IPS DF 19.7 (cell line): ENCODE data around the gene PWWP2A.
A peak's percentile ranks its signal among the peaks of the same experiment; 100 is the strongest.

Experiments used
- DNase-seq: peaks from one replicate; pipeline ENCODE4 v3.0.0-alpha.2; 2013; ENCODE audit warnings: low read depth, low spot score

The PWWP2A gene

GRCh38 chr5:160133071-160133917 is 14.0 kb upstream of the PWWP2A start:
- peak; percentile 83 for DNase-seq

GRCh38 chr5:160129841-160130240 is 10.6 kb upstream of the PWWP2A start:
- no peak for DNase-seq

- DNase-seq = no peak
Measured at GRCh38 chr5:160128632-160129031, 9.4 kb upstream of the PWWP2A start.

- DNase-seq = no peak
Measured at GRCh38 chr5:160119905-160120266, 636 bp upstream of the PWWP2A start.

- DNase-seq = no peak
Measured at GRCh38 chr5:160118349-160119141, 705 bp downstream of the PWWP2A start.

GRCh38 chr5:160116991-160117390 is 2.3 kb downstream of the PWWP2A start:
- no peak for DNase-seq

GRCh38 chr5:160108124-160108523 is 11.1 kb downstream of the PWWP2A start:
- DNase-seq = no peak

- no peak for DNase-seq
Measured at GRCh38 chr5:160105686-160106360, 13.4 kb downstream of the PWWP2A start.

GRCh38 chr5:160097991-160098390 is 21.3 kb downstream of the PWWP2A start:
- DNase-seq = no peak

GRCh38 chr5:160096178-160096577 is 23.1 kb downstream of the PWWP2A start:
- DNase-seq = no peak

- no peak for DNase-seq
Measured at GRCh38 chr5:160092960-160093707, 26.1 kb downstream of the PWWP2A start.

GRCh38 chr5:160092514-160092913 is 26.7 kb downstream of the PWWP2A start:
- DNase-seq = no peak

GRCh38 chr5:160090059-160090458 is 29.2 kb downstream of the PWWP2A start:
- no peak for DNase-seq

- DNase-seq = no peak
Measured at GRCh38 chr5:160089531-160089930, 29.7 kb downstream of the PWWP2A start.

- DNase-seq = no peak
Measured at GRCh38 chr5:160088805-160089204, 30.4 kb downstream of the PWWP2A start.

- DNase-seq = no peak
Measured at GRCh38 chr5:160087199-160087598, 32.1 kb downstream of the PWWP2A start.

- DNase-seq = no peak
Measured at GRCh38 chr5:160084144-160084543, 35.1 kb downstream of the PWWP2A start.

- DNase-seq = no peak
Measured at GRCh38 chr5:160083501-160083900, 35.7 kb downstream of the PWWP2A start.

- no peak for DNase-seq
Measured at GRCh38 chr5:160082614-160083500, 36.4 kb downstream of the PWWP2A start.

GRCh38 chr5:160081495-160081894 is 37.8 kb downstream of the PWWP2A start:
- DNase-seq = no peak

GRCh38 chr5:160079753-160080152 is 39.5 kb downstream of the PWWP2A start:
- no peak for DNase-seq
